T-helper 17 cell (primary cell): Measurements from ENCODE around the gene UBA6. TPM values are rescaled to one million over a fixed set of nuclear protein-coding genes. Genes with fewer than 3 reads are reported as not detected.

Source experiments
- ATAC-seq: fragments of 150-1000 bp; cut with Tn5 transposase; 2 replicates; pipeline ENCODE4 v1.10.0; 2021; ENCODE audit warnings: mild to moderate bottlenecking, moderate library complexity
- DNase-seq, 3 donors: peaks; one replicate each; pipeline versions ENCODE4 v3.0.0 to v3.0.0-alpha.2; 2020 to 2021
- H3K9me3 ChIP-seq: one replicate; pipeline ENCODE4 v1.7.0; 2013; ENCODE audit warnings: low read length, mild to moderate bottlenecking; ENCODE audit not compliant: control insufficient read depth, poor library complexity, severe bottlenecking
- H3K27ac Mint-ChIP-seq: one replicate; pipeline ENCODE4 v1.8.0; 2022; ENCODE audit warnings: mild to moderate bottlenecking, moderate library complexity, mixed read lengths
- H3K27me3 Mint-ChIP-seq: one replicate; pipeline ENCODE4 v1.8.0; 2022; ENCODE audit warnings: mixed read lengths
- H3K36me3 Mint-ChIP-seq: one replicate; pipeline ENCODE4 v1.8.0; 2022; ENCODE audit warnings: low read depth, mixed read lengths
- H3K4me1 Mint-ChIP-seq: one replicate; pipeline ENCODE4 v1.8.0; 2022; ENCODE audit warnings: mild to moderate bottlenecking, mixed read lengths
- H3K4me3 Mint-ChIP-seq: one replicate; pipeline ENCODE4 v1.8.0; 2022; ENCODE audit warnings: mild to moderate bottlenecking, moderate library complexity, mixed read lengths
- total RNA-seq, 4 donors: library from RNA in 2 of 4; stranded (reverse) in 2 of 4; gene quantifications; one replicate each; pipeline ENCODE4 v1.2.3 and lab custom pipeline; 2022 to 2026

The UBA6 gene
- total RNA-seq, 2 donors from 2014 or later: 43.7 to 54.8 TPM

- no peaks in the 10 kb centered on the region for H3K36me3 Mint-ChIP-seq
- peaks cover 2% of the 10 kb centered on the region for H3K4me1 Mint-ChIP-seq
- H3K27me3 Mint-ChIP-seq: no peaks in the 10 kb centered on the region
- H3K9me3 ChIP-seq: peaks cover 4% of the 10 kb centered on the region
- H3K4me3 Mint-ChIP-seq: no peak overlapping the region
- no peak overlapping the region for H3K27ac Mint-ChIP-seq
- ATAC-seq: no peak
- no peak for DNase-seq
Observed at GRCh38 chr4:67616478-67616877, 84.5 kb downstream of the UBA6 start.

DNA sequence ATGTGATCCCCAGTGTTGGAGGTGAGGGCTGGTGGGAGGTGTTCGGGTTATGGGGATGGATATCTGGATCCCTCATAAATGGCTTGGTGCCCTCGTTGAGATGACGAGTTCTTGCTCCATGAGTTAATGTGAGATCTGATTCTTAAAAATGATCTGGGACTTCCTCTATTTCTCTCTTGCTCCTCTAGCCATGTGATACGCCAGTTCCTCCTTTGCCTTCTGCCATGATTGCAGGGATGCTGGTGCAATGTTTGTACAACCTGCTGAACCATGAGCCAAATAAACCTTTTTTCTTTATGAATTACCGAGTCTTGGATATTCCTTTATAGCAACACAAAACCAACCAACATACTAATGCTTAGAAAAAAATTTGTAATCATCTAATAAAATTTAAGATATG, 85.8 kb downstream of the UBA6 start:
- H3K9me3 ChIP-seq: peaks cover 4% of the 10 kb centered on the region
- no peaks in the 10 kb centered on the region for H3K36me3 Mint-ChIP-seq
- peaks cover 2% of the 10 kb centered on the region for H3K4me1 Mint-ChIP-seq
- no peak for ATAC-seq
- DNase-seq: no peak
- H3K4me3 Mint-ChIP-seq: no peak overlapping the region
- no peaks in the 10 kb centered on the region for H3K27me3 Mint-ChIP-seq
- H3K27ac Mint-ChIP-seq: no peak overlapping the region

GRCh38 chr4:67614186-67614585, 86.8 kb downstream of the UBA6 start:
- no peaks in the 10 kb centered on the region for H3K36me3 Mint-ChIP-seq
- H3K9me3 ChIP-seq: peaks cover 4% of the 10 kb centered on the region
- ATAC-seq (no peak), DNase-seq (no peak)
- H3K27ac Mint-ChIP-seq: no peak overlapping the region
- H3K27me3 Mint-ChIP-seq: no peaks in the 10 kb centered on the region
- no peak overlapping the region for H3K4me3 Mint-ChIP-seq
- peaks cover 2% of the 10 kb centered on the region for H3K4me1 Mint-ChIP-seq

- no peak overlapping the region for H3K27ac Mint-ChIP-seq
- no peaks in the 10 kb centered on the region for H3K27me3 Mint-ChIP-seq
- H3K36me3 Mint-ChIP-seq: no peaks in the 10 kb centered on the region
- ATAC-seq (no peak), DNase-seq (no peak)
- H3K4me1 Mint-ChIP-seq: peaks cover 3% of the 10 kb centered on the region
- no peak overlapping the region for H3K4me3 Mint-ChIP-seq
- H3K9me3 ChIP-seq: no peaks in the 10 kb centered on the region
Observed at GRCh38 chr4:67608027-67608426, 92.9 kb downstream of the UBA6 start.

DNA sequence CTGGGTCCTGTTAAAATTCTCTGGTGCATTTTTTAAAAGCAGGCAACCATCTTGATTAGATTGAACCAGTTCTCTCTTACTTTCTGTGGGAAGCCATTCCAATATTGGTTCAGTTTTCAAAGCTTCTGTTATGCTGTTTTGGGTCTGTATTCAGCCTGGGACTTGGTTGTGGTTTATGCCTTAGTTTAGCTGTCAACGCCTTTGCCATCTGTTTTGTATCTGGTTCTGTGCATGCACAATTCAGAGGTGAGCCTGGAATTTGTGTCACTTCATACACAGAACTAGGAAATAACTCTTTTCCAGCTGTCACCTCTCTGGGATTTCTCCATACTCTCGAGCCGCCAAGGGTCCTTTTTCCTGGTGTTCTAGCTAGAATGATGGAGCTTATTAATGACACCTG, 96.2 kb downstream of the UBA6 start:
- peaks cover 2% of the 10 kb centered on the region for H3K36me3 Mint-ChIP-seq
- no peak overlapping the region for H3K27ac Mint-ChIP-seq
- ATAC-seq (no peak), DNase-seq (no peak)
- H3K27me3 Mint-ChIP-seq: no peaks in the 10 kb centered on the region
- no peaks in the 10 kb centered on the region for H3K9me3 ChIP-seq
- H3K4me3 Mint-ChIP-seq: no peak overlapping the region
- peaks cover 3% of the 10 kb centered on the region for H3K4me1 Mint-ChIP-seq

DNA sequence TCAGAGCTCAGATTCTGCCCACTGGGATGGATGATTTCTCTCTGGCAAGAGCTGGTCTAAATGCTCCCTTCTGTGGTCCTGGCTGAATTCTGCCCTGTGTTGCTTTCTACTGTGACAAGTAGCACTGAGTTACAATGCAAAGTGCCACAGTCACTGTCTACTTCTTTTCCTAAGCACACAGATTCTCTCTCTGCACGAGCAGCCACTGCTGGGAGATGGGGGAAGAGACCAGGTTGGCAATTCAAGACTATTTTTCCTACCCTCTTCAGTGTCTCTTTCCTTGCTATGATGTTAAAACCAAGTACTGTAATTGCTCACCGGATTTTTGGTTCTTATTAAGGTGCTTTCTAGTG, 97.0 kb downstream of the UBA6 start:
- DNase-seq: no peak
- Mint-ChIP-seq H3K27me3 (no peaks in the 10 kb centered on the region), H3K4me3 (no peak overlapping the region), H3K27ac (no peak overlapping the region), H3K36me3 (peaks cover 2% of the 10 kb centered on the region), H3K4me1 (peaks cover 3% of the 10 kb centered on the region)
- no peaks in the 10 kb centered on the region for H3K9me3 ChIP-seq
- no peak for ATAC-seq

DNA sequence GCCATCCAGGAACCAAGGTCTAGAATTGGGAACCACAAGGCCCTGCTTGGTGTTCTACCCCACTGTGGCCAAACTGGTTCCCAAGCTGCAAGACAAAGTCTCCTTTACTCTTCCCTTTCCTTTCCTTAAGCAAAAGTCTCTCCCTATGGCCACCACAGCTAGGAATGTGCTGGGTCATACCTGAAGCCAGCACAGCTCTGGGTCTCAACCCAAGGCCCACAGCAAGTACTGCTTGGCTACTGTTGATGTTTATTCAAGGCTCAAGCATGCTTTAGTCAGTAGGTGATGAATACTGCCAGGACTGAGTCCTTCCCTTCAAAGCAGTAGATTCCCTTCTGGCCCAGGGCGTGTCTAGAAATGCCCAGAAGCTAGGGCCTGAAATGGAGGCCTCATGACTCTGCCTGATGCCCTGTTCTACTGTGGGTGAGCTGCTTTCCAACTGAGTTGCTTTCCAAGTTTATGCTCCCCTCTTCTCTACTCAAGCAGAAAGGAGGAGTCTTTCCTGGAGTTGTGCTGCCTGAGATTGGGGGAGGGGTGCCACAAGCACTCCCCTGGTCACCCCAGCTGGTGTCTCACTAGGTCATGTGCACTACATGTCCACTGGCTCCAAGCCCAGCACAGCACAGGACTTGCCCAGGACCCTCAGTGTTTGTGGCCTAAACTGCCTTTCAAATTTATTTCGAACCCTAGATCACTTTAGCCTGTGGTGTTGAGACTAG, 97.5 kb downstream of the UBA6 start:
- Mint-ChIP-seq H3K36me3 (peaks cover 2% of the 10 kb centered on the region), H3K4me3 (no peak overlapping the region), H3K27me3 (no peaks in the 10 kb centered on the region), H3K4me1 (peaks cover 3% of the 10 kb centered on the region), H3K27ac (no peak overlapping the region)
- no peak for ATAC-seq
- no peak for DNase-seq
- H3K9me3 ChIP-seq: no peaks in the 10 kb centered on the region

GRCh38 chr4:67593741-67594175, 107.2 kb downstream of the UBA6 start:
- H3K36me3 Mint-ChIP-seq: peaks cover 2% of the 10 kb centered on the region
- DNase-seq (no peak), ATAC-seq (no peak)
- H3K27me3 Mint-ChIP-seq: peaks cover 5% of the 10 kb centered on the region
- no peak overlapping the region for H3K4me3 Mint-ChIP-seq
- peaks cover 2% of the 10 kb centered on the region for H3K4me1 Mint-ChIP-seq
- H3K27ac Mint-ChIP-seq: no peak overlapping the region
- H3K9me3 ChIP-seq: no peaks in the 10 kb centered on the region

- H3K4me3 Mint-ChIP-seq: no peak overlapping the region
- no peaks in the 10 kb centered on the region for H3K36me3 Mint-ChIP-seq
- peaks cover 2% of the 10 kb centered on the region for H3K4me1 Mint-ChIP-seq
- peaks cover 5% of the 10 kb centered on the region for H3K27me3 Mint-ChIP-seq
- DNase-seq (no peak), ATAC-seq (no peak)
- no peaks in the 10 kb centered on the region for H3K9me3 ChIP-seq
- no peak overlapping the region for H3K27ac Mint-ChIP-seq
Observed at GRCh38 chr4:67587156-67587555, 113.8 kb downstream of the UBA6 start.

GRCh38 chr4:67584496-67584895, 116.5 kb downstream of the UBA6 start:
- DNase-seq (no peak), ATAC-seq (no peak)
- no peaks in the 10 kb centered on the region for H3K27me3 Mint-ChIP-seq
- peaks cover 18% of the 10 kb centered on the region for H3K4me1 Mint-ChIP-seq
- H3K9me3 ChIP-seq: no peaks in the 10 kb centered on the region
- no peak overlapping the region for H3K27ac Mint-ChIP-seq
- H3K4me3 Mint-ChIP-seq: no peak overlapping the region
- no peaks in the 10 kb centered on the region for H3K36me3 Mint-ChIP-seq

DNA sequence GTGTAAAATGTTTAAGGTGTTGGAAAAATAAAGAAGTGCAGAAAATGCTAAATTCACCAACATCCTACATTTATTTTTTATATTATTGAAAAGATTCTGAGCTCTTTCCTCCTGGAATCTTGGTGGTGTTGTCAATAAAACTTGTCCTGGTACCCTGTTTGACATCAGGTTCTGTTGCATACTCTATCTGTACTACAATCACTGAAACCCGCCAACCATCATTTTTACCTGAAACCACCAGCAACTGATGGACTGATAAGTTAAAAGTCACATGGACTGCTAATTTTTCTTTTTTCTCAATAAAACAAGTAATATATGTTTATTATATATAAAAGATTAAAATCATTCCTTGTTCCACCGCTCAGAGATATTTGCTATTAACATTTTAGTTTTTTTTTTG, 119.0 kb downstream of the UBA6 start:
- peak overlapping the region; percentile 82 for H3K4me3 Mint-ChIP-seq
- DNase-seq (no peak), ATAC-seq (peak; percentile 42)
- peak overlapping the region; percentile 79 for H3K27ac Mint-ChIP-seq
- H3K4me1 Mint-ChIP-seq: peaks cover 18% of the 10 kb centered on the region
- no peaks in the 10 kb centered on the region for H3K36me3 Mint-ChIP-seq
- no peaks in the 10 kb centered on the region for H3K9me3 ChIP-seq
- no peaks in the 10 kb centered on the region for H3K27me3 Mint-ChIP-seq

- H3K36me3 Mint-ChIP-seq: no peaks in the 10 kb centered on the region
- no peaks in the 10 kb centered on the region for H3K27me3 Mint-ChIP-seq
- H3K4me3 Mint-ChIP-seq: peak overlapping the region; percentile 82
Observed at GRCh38 chr4:67581208-67581857, 119.6 kb downstream of the UBA6 start.

DNA sequence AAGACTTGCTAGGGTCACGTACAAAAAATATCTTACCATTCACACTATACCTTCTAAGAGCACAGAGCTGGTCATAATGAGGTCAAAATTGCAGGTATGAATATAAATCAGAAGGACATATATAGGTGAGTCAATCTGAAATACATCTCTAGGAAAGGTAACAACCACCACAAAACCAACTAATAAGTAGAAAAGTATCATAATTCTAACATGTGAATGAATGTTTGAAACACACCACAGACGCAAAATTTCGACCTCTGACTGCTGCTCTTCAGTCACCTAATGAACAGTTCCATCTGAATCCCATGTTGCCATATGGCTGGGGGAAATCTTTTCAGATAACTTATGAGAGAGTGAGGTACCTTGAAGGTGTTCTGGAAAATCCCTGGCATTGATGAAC, 120.4 kb downstream of the UBA6 start:
- Mint-ChIP-seq H3K4me3 (no peak overlapping the region), H3K36me3 (no peaks in the 10 kb centered on the region), H3K27me3 (no peaks in the 10 kb centered on the region), H3K27ac (peak overlapping the region; percentile 79), H3K4me1 (peaks cover 23% of the 10 kb centered on the region)
- DNase-seq (no peak), ATAC-seq (no peak)
- no peaks in the 10 kb centered on the region for H3K9me3 ChIP-seq

More at GRCh38 chr4:67581208-67581857, 119.6 kb downstream of the UBA6 start:
- Mint-ChIP-seq H3K27ac (peak overlapping the region; percentile 79), H3K4me1 (peaks cover 18% of the 10 kb centered on the region)
- no peak for DNase-seq
- H3K9me3 ChIP-seq: no peaks in the 10 kb centered on the region
- ATAC-seq: peak; percentile 96

DNA sequence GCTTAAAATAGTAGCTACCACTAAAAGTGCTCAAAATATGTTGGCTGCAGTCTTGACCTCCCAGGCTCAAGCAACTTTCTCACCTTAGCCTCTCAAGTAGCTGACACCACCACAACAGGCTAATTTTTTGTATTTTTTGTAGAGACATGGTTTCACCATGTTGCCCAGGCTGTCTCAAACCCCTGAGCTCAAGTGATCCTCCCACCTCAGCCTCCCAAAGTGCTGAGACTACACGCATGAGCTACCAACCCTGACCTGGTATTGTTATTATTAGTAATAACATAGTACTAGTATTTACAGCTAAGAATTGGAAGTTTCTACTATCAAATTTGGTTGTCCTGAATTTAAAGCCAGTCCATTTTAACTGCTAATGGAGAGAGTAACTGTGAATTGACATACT, 124.4 kb downstream of the UBA6 start:
- Mint-ChIP-seq H3K36me3 (no peaks in the 10 kb centered on the region), H3K4me1 (peaks cover 22% of the 10 kb centered on the region), H3K27ac (no peak overlapping the region)

More for the DNA sequence above, 124.4 kb downstream of the UBA6 start:
- Mint-ChIP-seq H3K27me3 (no peaks in the 10 kb centered on the region), H3K4me3 (no peak overlapping the region)
- H3K9me3 ChIP-seq: no peaks in the 10 kb centered on the region
- ATAC-seq (no peak), DNase-seq (no peak)
